Memory B cell (primary cell): ENCODE results near the gene BST1.
A peak's percentile ranks its signal among the peaks of the same experiment; 100 is the strongest.

ENCODE experiments used
- ATAC-seq: fragments of 150-1000 bp; cut with Tn5 transposase; 2 replicates; pipeline ENCODE4 v1.10.0; 2021; ENCODE audit warnings: low read depth, mild to moderate bottlenecking, moderate library complexity
- DNase-seq, 2 donors: peaks; one replicate each; pipeline ENCODE4 v3.0.0; 2022; ENCODE audit warnings: low spot score in 2 of 2
- H3K27ac Mint-ChIP-seq: one replicate; pipeline ENCODE4 v1.8.0; 2022; ENCODE audit warnings: mild to moderate bottlenecking, moderate library complexity, mixed read lengths
- H3K27me3 Mint-ChIP-seq: one replicate; pipeline ENCODE4 v1.8.0; 2022; ENCODE audit warnings: mixed read lengths
- H3K36me3 Mint-ChIP-seq: one replicate; pipeline ENCODE4 v1.8.0; 2022; ENCODE audit warnings: mild to moderate bottlenecking, mixed read lengths
- H3K4me1 Mint-ChIP-seq: one replicate; pipeline ENCODE4 v1.8.0; 2022; ENCODE audit warnings: mixed read lengths
- H3K4me3 Mint-ChIP-seq: one replicate; pipeline ENCODE4 v1.8.0; 2022; ENCODE audit warnings: mild to moderate bottlenecking, moderate library complexity, mixed read lengths
- H3K9me3 Mint-ChIP-seq: one replicate; pipeline ENCODE4 v1.8.0; 2022; ENCODE audit warnings: mixed read lengths

The BST1 gene

GRCh38 chr4:15668566-15669435 lies 34.1 kb upstream of the BST1 start:
- H3K27ac Mint-ChIP-seq, result no peak overlapping the region
- H3K27me3 Mint-ChIP-seq, result no peaks in the 10 kb centered on the region
- ATAC-seq, result no peak
- no peaks in the 10 kb centered on the region for H3K36me3 Mint-ChIP-seq
- DNase-seq, result no peak
- H3K4me3 Mint-ChIP-seq, result no peak overlapping the region
- H3K9me3 Mint-ChIP-seq, result no peaks in the 10 kb centered on the region
- H3K4me1 Mint-ChIP-seq, result no peaks in the 10 kb centered on the region

GRCh38 chr4:15670576-15670975 lies 32.3 kb upstream of the BST1 start:
- no peak for DNase-seq
- no peak for ATAC-seq
- Mint-ChIP-seq H3K27me3 (no peaks in the 10 kb centered on the region), H3K4me1 (no peaks in the 10 kb centered on the region), H3K4me3 (no peak overlapping the region), H3K27ac (no peak overlapping the region), H3K36me3 (no peaks in the 10 kb centered on the region), H3K9me3 (no peaks in the 10 kb centered on the region)

DNA sequence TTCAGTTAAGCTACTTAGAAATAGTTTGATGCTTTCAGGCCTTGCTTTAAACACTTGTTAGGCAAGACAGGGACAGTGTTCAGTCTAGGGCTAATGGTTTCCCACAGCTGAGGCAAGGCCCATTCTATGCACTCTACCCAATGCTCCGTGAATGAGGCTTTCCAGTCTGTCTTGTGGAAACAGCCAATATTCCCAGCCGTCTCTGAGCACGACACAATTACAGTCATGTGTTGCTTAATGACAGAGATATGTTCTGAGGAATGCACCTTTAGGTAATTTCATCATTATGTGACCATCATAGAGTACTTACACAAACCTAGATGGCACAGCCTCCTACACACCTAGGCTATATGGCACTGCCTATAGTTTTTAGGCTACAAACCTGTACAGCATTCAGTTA lies 30.8 kb upstream of the BST1 start:
- DNase-seq (no peak), ATAC-seq (no peak)
- no peaks in the 10 kb centered on the region for H3K4me1 Mint-ChIP-seq
- no peak overlapping the region for H3K27ac Mint-ChIP-seq
- no peak overlapping the region for H3K4me3 Mint-ChIP-seq
- H3K9me3 Mint-ChIP-seq, result no peaks in the 10 kb centered on the region
- H3K27me3 Mint-ChIP-seq, result no peaks in the 10 kb centered on the region
- no peaks in the 10 kb centered on the region for H3K36me3 Mint-ChIP-seq

DNA sequence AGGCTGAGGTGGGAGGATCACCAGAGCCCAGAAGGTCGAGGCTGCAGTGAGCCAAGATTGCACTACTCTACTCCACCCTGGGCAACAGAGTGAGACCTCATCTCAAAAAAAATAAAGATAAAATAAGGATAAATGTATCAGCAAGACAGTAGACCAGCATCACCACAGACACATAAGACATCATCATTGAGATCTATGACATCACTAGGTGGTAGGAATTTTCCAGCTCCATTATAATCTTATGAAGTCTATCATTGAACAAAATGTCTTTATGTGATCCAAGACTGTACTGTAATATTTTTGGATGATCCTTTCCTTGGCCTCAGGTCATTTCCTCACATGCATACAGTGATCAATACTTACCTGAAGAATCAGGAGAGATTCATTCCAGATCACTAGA lies 29.5 kb upstream of the BST1 start:
- H3K36me3 Mint-ChIP-seq, result no peaks in the 10 kb centered on the region
- no peaks in the 10 kb centered on the region for H3K27me3 Mint-ChIP-seq
- DNase-seq (no peak), ATAC-seq (no peak)
- H3K9me3 Mint-ChIP-seq, result no peaks in the 10 kb centered on the region
- no peak overlapping the region for H3K4me3 Mint-ChIP-seq
- no peak overlapping the region for H3K27ac Mint-ChIP-seq
- H3K4me1 Mint-ChIP-seq, result no peaks in the 10 kb centered on the region

DNA sequence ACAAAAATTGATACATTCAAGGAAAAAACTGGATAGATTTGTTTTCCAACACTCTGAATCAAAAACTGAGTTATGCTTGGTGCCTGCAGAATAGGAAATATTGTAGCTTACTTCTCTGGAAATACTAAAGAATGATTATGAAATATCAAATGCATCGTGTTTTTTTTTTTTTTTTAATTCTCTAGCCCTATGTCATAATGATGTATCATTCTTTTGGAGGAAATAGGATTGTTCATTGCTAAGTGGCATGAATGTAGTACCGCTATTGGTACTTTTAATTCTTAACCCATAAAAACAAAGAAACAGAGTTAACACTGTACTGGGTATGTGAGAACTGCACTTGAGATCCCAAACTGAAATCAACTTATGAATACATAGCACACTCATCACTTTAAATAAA lies 28.8 kb upstream of the BST1 start:
- Mint-ChIP-seq H3K4me3 (no peak overlapping the region), H3K27me3 (no peaks in the 10 kb centered on the region), H3K36me3 (no peaks in the 10 kb centered on the region), H3K4me1 (no peaks in the 10 kb centered on the region), H3K27ac (no peak overlapping the region), H3K9me3 (no peaks in the 10 kb centered on the region)
- ATAC-seq (no peak), DNase-seq (no peak)

GRCh38 chr4:15674926-15675325 lies 27.9 kb upstream of the BST1 start:
- no peaks in the 10 kb centered on the region for H3K27me3 Mint-ChIP-seq
- H3K4me3 Mint-ChIP-seq, result no peak overlapping the region
- H3K9me3 Mint-ChIP-seq, result no peaks in the 10 kb centered on the region
- H3K4me1 Mint-ChIP-seq, result no peaks in the 10 kb centered on the region
- ATAC-seq, result no peak
- H3K36me3 Mint-ChIP-seq, result no peaks in the 10 kb centered on the region
- DNase-seq, result no peak
- H3K27ac Mint-ChIP-seq, result no peak overlapping the region

- Mint-ChIP-seq H3K4me3 (no peak overlapping the region), H3K27me3 (no peaks in the 10 kb centered on the region), H3K4me1 (no peaks in the 10 kb centered on the region), H3K36me3 (no peaks in the 10 kb centered on the region), H3K27ac (no peak overlapping the region), H3K9me3 (no peaks in the 10 kb centered on the region)
- DNase-seq, result no peak
- ATAC-seq, result no peak
Observed at GRCh38 chr4:15675356-15675755, 27.5 kb upstream of the BST1 start.

- Mint-ChIP-seq H3K4me1 (no peaks in the 10 kb centered on the region), H3K4me3 (no peak overlapping the region), H3K36me3 (no peaks in the 10 kb centered on the region), H3K27ac (no peak overlapping the region), H3K27me3 (no peaks in the 10 kb centered on the region), H3K9me3 (no peaks in the 10 kb centered on the region)
- DNase-seq (no peak), ATAC-seq (no peak)
Observed at GRCh38 chr4:15676039-15676438, 26.8 kb upstream of the BST1 start.

DNA sequence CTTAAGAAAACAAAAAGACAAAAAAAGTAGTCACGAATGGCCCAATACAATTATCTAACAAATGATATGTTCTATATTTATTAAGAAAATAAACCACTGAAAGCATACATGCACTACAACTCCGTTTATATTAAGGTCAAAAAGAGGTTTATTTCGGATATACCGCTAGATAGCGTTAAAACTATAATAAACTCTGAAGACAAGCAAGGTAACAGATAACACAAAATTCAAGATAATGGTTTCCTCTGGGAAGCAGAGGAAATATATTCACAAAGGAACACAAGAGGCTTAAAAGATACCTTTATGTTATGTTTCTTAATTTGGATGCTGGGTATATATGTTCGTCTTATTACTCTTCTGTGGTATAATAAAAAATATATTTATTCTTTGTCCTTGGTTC lies 26.0 kb upstream of the BST1 start:
- Mint-ChIP-seq H3K27me3 (no peaks in the 10 kb centered on the region), H3K27ac (no peak overlapping the region), H3K9me3 (no peaks in the 10 kb centered on the region), H3K4me3 (no peak overlapping the region), H3K4me1 (peaks cover under 1% of the 10 kb centered on the region), H3K36me3 (no peaks in the 10 kb centered on the region)
- ATAC-seq (no peak), DNase-seq (no peak)

GRCh38 chr4:15677507-15677988 lies 25.3 kb upstream of the BST1 start:
- DNase-seq (no peak), ATAC-seq (no peak)
- Mint-ChIP-seq H3K27me3 (no peaks in the 10 kb centered on the region), H3K4me1 (peaks cover 7% of the 10 kb centered on the region), H3K9me3 (no peaks in the 10 kb centered on the region), H3K36me3 (no peaks in the 10 kb centered on the region), H3K4me3 (no peak overlapping the region), H3K27ac (no peak overlapping the region)

DNA sequence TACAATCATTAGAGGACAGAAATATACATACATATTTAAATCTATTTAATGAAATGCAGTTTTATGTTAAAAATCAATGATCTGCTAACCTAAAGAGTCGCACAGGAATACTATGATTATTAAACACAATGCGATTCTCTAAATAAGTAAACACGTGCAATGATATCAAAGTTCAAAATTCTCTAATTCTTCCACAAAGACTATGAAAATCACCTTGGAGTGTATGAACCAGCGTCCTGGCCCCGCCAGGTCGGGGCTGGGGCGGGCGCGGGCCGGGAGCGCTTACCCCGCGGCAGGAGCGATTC lies 21.8 kb upstream of the BST1 start:
- no peaks in the 10 kb centered on the region for H3K9me3 Mint-ChIP-seq
- H3K36me3 Mint-ChIP-seq, result peaks cover 4% of the 10 kb centered on the region
- no peaks in the 10 kb centered on the region for H3K27me3 Mint-ChIP-seq
- ATAC-seq (no peak), DNase-seq (no peak)
- H3K4me3 Mint-ChIP-seq, result peak overlapping the region; percentile 97
- H3K27ac Mint-ChIP-seq, result peak overlapping the region; percentile 98
- H3K4me1 Mint-ChIP-seq, result peaks cover 17% of the 10 kb centered on the region

- H3K9me3 Mint-ChIP-seq, result no peaks in the 10 kb centered on the region
- H3K27ac Mint-ChIP-seq, result peak within 1 kb of the TSS; percentile 98
- peaks cover 17% of the 10 kb centered on the region for H3K4me1 Mint-ChIP-seq
- peak within 1 kb of the TSS; percentile 97 for H3K4me3 Mint-ChIP-seq
- H3K27me3 Mint-ChIP-seq, result no peaks in the 10 kb centered on the region
- ATAC-seq (peak; percentile 99), DNase-seq (peak; percentile 98 to 99)
- H3K36me3 Mint-ChIP-seq, result peaks cover 9% of the 10 kb centered on the region
Observed at GRCh38 chr4:15681372-15682241, 21.3 kb upstream of the BST1 start, which contains the start of gene FAM200B. Gene FAM200B (plus strand): TSS chr4:15681827. CDS start chr4:15686978, 5,151 bp downstream.

DNA sequence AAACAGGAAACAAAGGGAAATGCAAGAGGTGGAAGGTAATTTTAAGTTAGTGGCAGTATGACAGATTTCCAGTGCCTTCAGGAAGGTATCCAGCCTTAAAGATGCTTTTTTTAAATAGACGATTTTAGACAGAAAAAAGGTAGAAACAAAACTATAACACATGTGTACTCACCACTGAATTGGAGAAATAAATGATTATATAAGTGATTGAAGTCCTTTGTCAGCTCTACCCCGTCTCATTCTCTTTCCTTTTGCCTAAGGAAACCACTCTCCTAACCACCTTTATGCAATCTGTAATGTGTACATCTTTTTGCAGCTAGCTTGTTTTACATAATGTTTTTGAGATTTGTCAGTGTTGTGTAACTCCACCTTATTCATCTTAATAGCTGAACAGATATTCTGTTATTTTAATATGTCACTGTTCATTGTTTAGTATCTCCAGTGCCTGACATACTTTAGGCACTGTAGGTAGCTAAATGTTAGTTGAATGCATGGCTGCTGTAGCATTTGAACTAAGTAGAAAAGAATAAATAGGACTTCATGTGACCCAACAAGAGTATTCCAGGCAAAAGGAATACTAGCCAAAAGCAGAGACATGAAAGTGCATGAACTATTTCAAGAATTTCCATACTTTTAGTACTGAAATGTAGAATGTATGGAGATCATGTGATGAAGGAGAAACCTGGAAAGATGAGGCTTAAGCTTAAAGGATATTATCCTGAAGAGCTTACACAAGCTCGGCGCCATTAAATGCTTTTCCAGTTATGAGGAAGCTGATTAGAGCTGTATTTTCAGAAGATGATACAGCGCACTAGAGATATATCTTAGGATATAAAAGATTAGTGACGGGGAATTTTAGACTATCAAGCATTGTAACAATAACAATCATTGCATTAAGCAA lies 20.4 kb upstream of the BST1 start:
- ATAC-seq, result no peak
- Mint-ChIP-seq H3K36me3 (peaks cover 12% of the 10 kb centered on the region), H3K9me3 (no peaks in the 10 kb centered on the region), H3K27ac (peak overlapping the region; percentile 98), H3K4me1 (peaks cover 17% of the 10 kb centered on the region), H3K4me3 (peak overlapping the region; percentile 97), H3K27me3 (no peaks in the 10 kb centered on the region)
- no peak for DNase-seq

GRCh38 chr4:15683143-15683495 lies 19.7 kb upstream of the BST1 start:
- DNase-seq (no peak), ATAC-seq (no peak)
- H3K27ac Mint-ChIP-seq, result no peak overlapping the region

More at GRCh38 chr4:15683143-15683495, 19.7 kb upstream of the BST1 start:
- peaks cover 17% of the 10 kb centered on the region for H3K4me1 Mint-ChIP-seq
- H3K9me3 Mint-ChIP-seq, result no peaks in the 10 kb centered on the region
- no peaks in the 10 kb centered on the region for H3K27me3 Mint-ChIP-seq
- peaks cover 13% of the 10 kb centered on the region for H3K36me3 Mint-ChIP-seq
- H3K4me3 Mint-ChIP-seq, result no peak overlapping the region
